ENCODE measurements around the gene RPL39. TPM values are rescaled to one million over a fixed set of nuclear protein-coding genes. Genes with fewer than 3 reads are reported as not detected.
"Not testable (repeated sequence)": the region's sequence is repeated elsewhere in the genome, so short reads cannot be mapped to it uniquely, and the experiment has no call there.

Gene RPL39
- total RNA-seq, 1 experiment from 2014 or later, result 2,054 TPM

DNA sequence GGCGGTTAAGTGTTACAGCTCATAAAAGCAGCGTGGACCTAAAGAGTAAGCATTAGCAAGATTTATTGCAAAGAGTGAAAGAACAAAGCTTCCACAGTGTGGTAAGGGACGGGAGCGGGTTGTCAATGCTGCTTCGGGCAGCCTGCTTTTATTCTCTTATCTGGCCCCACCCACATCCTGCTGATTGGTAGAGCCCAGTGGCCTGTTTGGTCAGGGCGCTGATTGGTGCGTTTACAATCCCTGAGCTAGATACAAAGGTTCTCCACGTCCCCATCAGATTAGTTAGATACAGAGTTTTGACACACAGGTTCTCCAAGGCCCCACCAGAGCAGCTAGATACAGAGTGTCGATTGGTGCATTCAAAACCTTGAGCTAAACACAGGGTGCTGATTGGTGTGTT is 41.3 kb downstream of the RPL39 start:
- not testable (repeated sequence) for H3K56ac ChIP-seq (ENCODE audit: insufficient read length, low read depth, low read length); H3K4me2 ChIP-seq (ENCODE audit: insufficient read depth, insufficient read length, low read length); H3K9ac ChIP-seq (ENCODE audit: extremely low read depth, insufficient read length, low read length); H3K4me1 ChIP-seq (ENCODE audit: insufficient read depth, low read length); H3T11ph ChIP-seq (ENCODE audit: low read length); H3K4ac ChIP-seq (ENCODE audit: low read depth, low read length); H3K27me3 ChIP-seq (ENCODE audit: insufficient read depth, low read length); H4K8ac ChIP-seq (replicated peaks; ENCODE audit: insufficient read length, low read depth, low read length); H3K23me2 ChIP-seq (ENCODE audit: insufficient read length, low read depth, low read length, poor library complexity, severe bottlenecking); H3K23ac ChIP-seq (ENCODE audit: insufficient read length, low read depth, low read length); H3K14ac ChIP-seq (ENCODE audit: insufficient read depth, low read length); H3K18ac ChIP-seq (ENCODE audit: insufficient read length, low read depth, low read length); H3K27me3 Mint-ChIP-seq (ENCODE audit: low read depth); H4K91ac ChIP-seq (ENCODE audit: insufficient read length, low read depth, low read length); H3K4me3 Mint-ChIP-seq; H2BK12ac ChIP-seq (ENCODE audit: insufficient read length, low read depth, low read length); H3K79me2 ChIP-seq (ENCODE audit: insufficient read depth, low read length); DNase-seq; H3K4me1 Mint-ChIP-seq; H2BK5ac ChIP-seq (ENCODE audit: insufficient read length, low read length); H4K5ac ChIP-seq (ENCODE audit: insufficient read length, low read depth, low read length); H2AK5ac ChIP-seq (ENCODE audit: insufficient read length, low read length); H3K36me3 Mint-ChIP-seq (ENCODE audit: insufficient read depth in 1 of 3, low read depth in 3 of 3); H2AFZ ChIP-seq (ENCODE audit: low read length); H3K27ac ChIP-seq (ENCODE audit: insufficient read length, low read depth, low read length); H3K79me1 ChIP-seq (ENCODE audit: insufficient read depth, low read depth, low read length, poor library complexity, severe bottlenecking); H2BK15ac ChIP-seq (ENCODE audit: low read depth, low read length); H2BK120ac ChIP-seq (ENCODE audit: low read depth, low read length, poor library complexity, severe bottlenecking); H4K20me1 ChIP-seq (ENCODE audit: control insufficient read depth, insufficient read depth, insufficient read length); H2BK20ac ChIP-seq (ENCODE audit: low read depth, low read length, poor library complexity, severe bottlenecking); H3K27ac Mint-ChIP-seq
- peaks cover 20% of the 10 kb centered on the region for H3K9me3 ChIP-seq (ENCODE audit: control insufficient read depth, low read depth, low read length)
- peaks cover 47 to 65% of the 10 kb centered on the region in 2 experiments for H3K9me3 Mint-ChIP-seq
- WGBS (ENCODE audit: extremely low coverage, insufficient read length, low lambda C conversion rate), result no CpG with 5 or more reads among the region's 9 CpGs

Data from H9 (cell line).